ENCODE measurements around the gene ZNF804A.

DNA sequence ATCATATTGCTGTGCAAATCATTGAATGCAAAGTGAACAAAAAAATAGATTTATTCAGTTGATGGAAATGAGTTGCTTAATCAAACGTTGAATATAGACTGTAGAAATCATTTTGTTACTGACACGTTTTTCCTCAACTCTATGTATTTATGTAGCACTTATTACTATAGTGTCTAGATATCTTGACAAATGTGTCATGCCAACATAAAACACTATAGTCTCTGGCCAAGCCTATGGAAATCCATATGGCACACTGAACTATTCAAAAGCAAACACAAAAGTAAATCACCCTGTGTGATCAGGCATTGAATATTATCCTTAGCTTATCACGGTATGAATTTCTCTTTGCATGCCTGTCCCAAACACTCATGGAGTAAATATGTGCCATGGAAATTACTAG is 131.3 kb downstream of the ZNF804A start:
- TF ChIP-seq, protein P1, sequence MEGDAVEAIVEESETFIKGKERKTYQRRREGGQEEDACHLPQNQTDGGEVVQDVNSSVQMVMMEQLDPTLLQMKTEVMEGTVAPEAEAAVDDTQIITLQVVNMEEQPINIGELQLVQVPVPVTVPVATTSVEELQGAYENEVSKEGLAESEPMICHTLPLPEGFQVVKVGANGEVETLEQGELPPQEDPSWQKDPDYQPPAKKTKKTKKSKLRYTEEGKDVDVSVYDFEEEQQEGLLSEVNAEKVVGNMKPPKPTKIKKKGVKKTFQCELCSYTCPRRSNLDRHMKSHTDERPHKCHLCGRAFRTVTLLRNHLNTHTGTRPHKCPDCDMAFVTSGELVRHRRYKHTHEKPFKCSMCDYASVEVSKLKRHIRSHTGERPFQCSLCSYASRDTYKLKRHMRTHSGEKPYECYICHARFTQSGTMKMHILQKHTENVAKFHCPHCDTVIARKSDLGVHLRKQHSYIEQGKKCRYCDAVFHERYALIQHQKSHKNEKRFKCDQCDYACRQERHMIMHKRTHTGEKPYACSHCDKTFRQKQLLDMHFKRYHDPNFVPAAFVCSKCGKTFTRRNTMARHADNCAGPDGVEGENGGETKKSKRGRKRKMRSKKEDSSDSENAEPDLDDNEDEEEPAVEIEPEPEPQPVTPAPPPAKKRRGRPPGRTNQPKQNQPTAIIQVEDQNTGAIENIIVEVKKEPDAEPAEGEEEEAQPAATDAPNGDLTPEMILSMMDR (IDR thresholded peaks at IDR 0.05): no peak
- TF ChIP-seq POLR2A (IDR thresholded peaks at IDR 0.05): no peak

All from uterus (tissue), 2 donors.